HG02798 (cell line): ENCODE measurements around the gene NPAT.
"Not testable (repeated sequence)": the region's sequence is repeated elsewhere in the genome, so short reads cannot be mapped to it uniquely, and the experiment has no call there.

Experiments used
- ATAC-seq: cut with Tn5 transposase; IDR thresholded peaks from one replicate; pipeline ENCODE4 v1.9.1; 2021; ENCODE audit warnings: mild to moderate bottlenecking; ENCODE audit not compliant: unreplicated experiment, poor library complexity

NPAT gene

GRCh38 chr11:108162878-108163277 is 59.6 kb downstream of the NPAT start:
- ATAC-seq, result not testable (repeated sequence)

- ATAC-seq, result peak; percentile 98
These were observed 61.4 kb downstream of the NPAT start for GRCh38 chr11:108160970-108161566.

GRCh38 chr11:108154591-108154990 is 67.8 kb downstream of the NPAT start:
- no peak for ATAC-seq

- ATAC-seq, result no peak
These were observed 73.9 kb downstream of the NPAT start for GRCh38 chr11:108148556-108148955.

- ATAC-seq, result no peak
These were observed 75.3 kb downstream of the NPAT start for GRCh38 chr11:108147150-108147549.

GRCh38 chr11:108144615-108145014 is 77.8 kb downstream of the NPAT start:
- no peak for ATAC-seq

GRCh38 chr11:108142304-108142703 is 80.1 kb downstream of the NPAT start:
- ATAC-seq, result no peak

GRCh38 chr11:108137212-108137611 is 85.2 kb downstream of the NPAT start:
- ATAC-seq, result no peak

GRCh38 chr11:108135845-108136544 is 86.4 kb downstream of the NPAT start:
- peak; percentile 67 for ATAC-seq

GRCh38 chr11:108132993-108133538 is 89.4 kb downstream of the NPAT start:
- not testable (repeated sequence) for ATAC-seq

- ATAC-seq, result no peak
These were observed 90.4 kb downstream of the NPAT start for GRCh38 chr11:108131993-108132392.

- no peak for ATAC-seq
These were observed 93.7 kb downstream of the NPAT start for GRCh38 chr11:108128772-108129171.

GRCh38 chr11:108125096-108125495 is 97.3 kb downstream of the NPAT start:
- no peak for ATAC-seq

GRCh38 chr11:108122166-108122628 is 100.2 kb downstream of the NPAT start:
- no peak for ATAC-seq

- ATAC-seq, result peak; percentile 98
These were observed 100.9 kb downstream of the NPAT start, which contains the start of gene ACAT1 for GRCh38 chr11:108121274-108122155. Gene ACAT1 (plus strand): TSS chr11:108121567. CDS start chr11:108121607, 40 bp downstream.

- not testable (repeated sequence) for ATAC-seq
These were observed 101.5 kb downstream of the NPAT start for GRCh38 chr11:108120936-108121273.

GRCh38 chr11:108117746-108118371 is 104.6 kb downstream of the NPAT start:
- no peak for ATAC-seq

- ATAC-seq, result no peak
These were observed 106.8 kb downstream of the NPAT start for GRCh38 chr11:108115500-108116140.

- no peak for ATAC-seq
These were observed 110.4 kb downstream of the NPAT start for GRCh38 chr11:108112057-108112456.

GRCh38 chr11:108111126-108111525 is 111.3 kb downstream of the NPAT start:
- ATAC-seq, result no peak
